HG02763 (cell line): ENCODE measurements around the gene MAMLD1.

Source experiments
- ATAC-seq: cut with Tn5 transposase; IDR thresholded peaks from one replicate; pipeline ENCODE4 v1.9.1; 2021; ENCODE audit warnings: mild to moderate bottlenecking, moderate library complexity; ENCODE audit not compliant: unreplicated experiment

Gene MAMLD1

GRCh38 chrX:150558424-150558823, 195.3 kb downstream of the MAMLD1 start:
- no peak for ATAC-seq
